ENCODE results near the gene FLRT2. TPM values are rescaled to one million over a fixed set of nuclear protein-coding genes. Genes with fewer than 3 reads are reported as not detected.

Gene FLRT2
- polyA plus RNA-seq, 2 of the 4 experiments (the other 2 are of a cell fraction): 6.8 to 7.5 TPM

DNA sequence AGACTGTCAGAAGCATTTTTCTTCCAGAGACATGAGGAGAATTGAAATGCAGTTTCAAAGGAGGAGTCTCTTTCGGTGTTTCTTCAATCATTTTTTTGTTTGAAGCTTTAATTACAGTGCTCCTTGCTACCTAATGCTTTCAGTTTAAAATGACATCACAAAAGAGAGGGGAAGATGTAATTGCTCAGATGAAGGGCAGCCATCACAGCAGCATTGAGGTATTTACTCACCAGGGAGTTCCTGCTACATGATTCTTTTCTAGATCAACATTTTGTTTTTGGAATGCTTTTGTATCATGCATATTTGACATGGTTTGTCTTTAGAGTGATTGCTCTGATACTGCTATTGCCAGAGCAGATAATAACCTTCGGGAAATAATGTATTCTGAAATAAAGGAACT is 28.6 kb downstream of the FLRT2 start:
- no peak overlapping the region for H3K27ac ChIP-seq

GRCh38 chr14:85562630-85563029 is 32.7 kb downstream of the FLRT2 start:
- H3K4me3 ChIP-seq: no peak overlapping the region
- peaks cover 12% of the 10 kb centered on the region; the same call in 2 of the 3 replicates for H3K4me1 ChIP-seq
- ATAC-seq: no peak
- no peaks in the 10 kb centered on the region for H3K9me3 ChIP-seq
- WGBS (ENCODE audit: missing lambda C conversion rate): 70% methylated on average over 5 of the region's 5 CpGs
- no peak overlapping the region for H3K4me2 ChIP-seq
- no peak for FAIRE-seq
- DNase-seq (ENCODE audit: low read depth in 1 of 2, low spot score in 1 of 2): no peak
- ChIA-PET POLR2A (no interaction called here), CTCF (no interaction called here)
- H3K27ac ChIP-seq: no peak overlapping the region
- TF ChIP-seq ZNF302 (CRISPR knock-in tag; IDR thresholded peaks at IDR 0.05) (no peak), FOSL2 (IDR thresholded peaks at IDR 0.05) (no peak), FOSL2 (CRISPR knock-in tag; IDR thresholded peaks at IDR 0.05) (no peak), HOXB5 (CRISPR knock-in tag; IDR thresholded peaks at IDR 0.05) (no peak), CHD2 (IDR thresholded peaks at IDR 0.05; ENCODE audit: low read length, partially characterized antibody) (no peak), POLR2A (IDR thresholded peaks at IDR 0.05; ENCODE audit: low read length) (no peak), ZC3H11A (IDR thresholded peaks at IDR 0.05) (no peak), GATA3 (IDR thresholded peaks at IDR 0.05; ENCODE audit: borderline replicate concordance) (no peak), RNF2 (IDR thresholded peaks at IDR 0.05; ENCODE audit: borderline replicate concordance, low read depth) (no peak), REST (IDR thresholded peaks at IDR 0.05) (no peak), RFX5 (IDR thresholded peaks at IDR 0.05) (no peak), HDAC2 (IDR thresholded peaks at IDR 0.05) (no peak), CBX2 (IDR thresholded peaks at IDR 0.05; ENCODE audit: borderline replicate concordance, low read depth) (no peak), TFCP2L1 (CRISPR knock-in tag; IDR thresholded peaks at IDR 0.05) (no peak)
- TF ChIP-seq, protein P1, sequence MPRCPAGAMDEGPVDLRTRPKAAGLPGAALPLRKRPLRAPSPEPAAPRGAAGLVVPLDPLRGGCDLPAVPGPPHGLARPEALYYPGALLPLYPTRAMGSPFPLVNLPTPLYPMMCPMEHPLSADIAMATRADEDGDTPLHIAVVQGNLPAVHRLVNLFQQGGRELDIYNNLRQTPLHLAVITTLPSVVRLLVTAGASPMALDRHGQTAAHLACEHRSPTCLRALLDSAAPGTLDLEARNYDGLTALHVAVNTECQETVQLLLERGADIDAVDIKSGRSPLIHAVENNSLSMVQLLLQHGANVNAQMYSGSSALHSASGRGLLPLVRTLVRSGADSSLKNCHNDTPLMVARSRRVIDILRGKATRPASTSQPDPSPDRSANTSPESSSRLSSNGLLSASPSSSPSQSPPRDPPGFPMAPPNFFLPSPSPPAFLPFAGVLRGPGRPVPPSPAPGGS (IDR thresholded peaks at IDR 0.05): no peak

More for the DNA sequence above, 28.6 kb downstream of the FLRT2 start:
- no peak for FAIRE-seq
- Histone ChIP-seq H3K4me2 (no peak overlapping the region), H3K9me3 (no peaks in the 10 kb centered on the region), H3K4me1 (no peaks in the 10 kb centered on the region), H3K4me3 (no peak overlapping the region)
- POLR2A ChIA-PET: no interaction called here
- no peak for TF ChIP-seq PHF8 (IDR thresholded peaks at IDR 0.05; ENCODE audit: borderline replicate concordance, low read depth)
- no peak for TF ChIP-seq HDAC2 (IDR thresholded peaks at IDR 0.05)
- no peak for TF ChIP-seq REST (IDR thresholded peaks at IDR 0.05)
- TF ChIP-seq HOXB5 (CRISPR knock-in tag; IDR thresholded peaks at IDR 0.05): no peak
- TF ChIP-seq HMGXB4 (CRISPR knock-in tag; IDR thresholded peaks at IDR 0.05; ENCODE audit: borderline replicate concordance): no peak
- TF ChIP-seq KDM1A (IDR thresholded peaks at IDR 0.05; ENCODE audit: low read depth): no peak
- no peak for TF ChIP-seq POLR2A (IDR thresholded peaks at IDR 0.05; ENCODE audit: low read length)
- TF ChIP-seq SREBF2 (IDR thresholded peaks at IDR 0.05): no peak
- TF ChIP-seq TP53 (CRISPR knock-in tag; IDR thresholded peaks at IDR 0.05): no peak
- no peak for TF ChIP-seq SMC3 (IDR thresholded peaks at IDR 0.05)
- no peak for TF ChIP-seq POLR2AphosphoS2 (conservative IDR thresholded peaks at IDR 0.05; ENCODE audit: low read length)
- no peak for TF ChIP-seq CHD2 (IDR thresholded peaks at IDR 0.05; ENCODE audit: low read length, partially characterized antibody)
- TF ChIP-seq RCOR1 (IDR thresholded peaks at IDR 0.05; ENCODE audit: low read depth, low read length): no peak
- no peak for TF ChIP-seq RARB (CRISPR knock-in tag; IDR thresholded peaks at IDR 0.05)
- no peak for TF ChIP-seq EHMT2 (IDR thresholded peaks at IDR 0.05; ENCODE audit: low read depth)
- TF ChIP-seq HEYL (CRISPR knock-in tag; IDR thresholded peaks at IDR 0.05): no peak
- no peak for TF ChIP-seq FOSB (CRISPR knock-in tag; IDR thresholded peaks at IDR 0.05)
- TF ChIP-seq ZSCAN20 (CRISPR knock-in tag; IDR thresholded peaks at IDR 0.05): no peak
- TF ChIP-seq MAZ (IDR thresholded peaks at IDR 0.05; ENCODE audit: borderline replicate concordance, low read depth, low read length): no peak
- TF ChIP-seq EHF (CRISPR knock-in tag; IDR thresholded peaks at IDR 0.05): no peak
- no peak for DNase-seq (ENCODE audit: low read depth in 1 of 2, low spot score in 1 of 2)
- CTCF ChIA-PET: no interaction called here
- ATAC-seq: no peak
- WGBS (ENCODE audit: missing lambda C conversion rate): 33% methylated on average over 2 of the region's 2 CpGs
